Stomach (tissue), 9 donors: ENCODE measurements around the gene NRP1. TPM values are rescaled to one million over a fixed set of nuclear protein-coding genes. Genes with fewer than 3 reads are reported as not detected.
A peak's percentile ranks its signal among the peaks of the same experiment; 100 is the strongest.

Experiments used
- DNase-seq, 2 donors: peaks; one replicate each; pipeline versions ENCODE4 v3.0.0 to v3.0.0-alpha.2; 2013 to 2019
- H3K27ac ChIP-seq, 5 donors: fragments of 200-600 bp in 4 of 5; sonication (generic) in 4 of 5; one replicate each; pipeline ENCODE4 v1.5.1; 2013 to 2019; ENCODE audit warnings: mild to moderate bottlenecking in 1 of 5, moderate library complexity in 1 of 5
- H3K27me3 ChIP-seq, 3 donors: fragments of 200-600 bp; sonication (generic); one replicate each; pipeline ENCODE4 v1.5.1; 2017 to 2019; ENCODE audit warnings: mixed run types in 1 of 3
- H3K36me3 ChIP-seq, 4 donors: fragments of 200-600 bp; sonication (generic); 1 replicate in 3 of 4; 2 replicates in 1 of 4; pipeline ENCODE4 v1.5.1; 2016 to 2019
- H3K4me1 ChIP-seq, 4 donors: fragments of 200-600 bp; sonication (generic); one replicate each; pipeline ENCODE4 v1.5.1; 2016 to 2019
- H3K4me3 ChIP-seq, 4 donors: fragments of 200-600 bp; sonication (generic) in 3 of 4; one replicate each; pipeline ENCODE4 v1.5.1; 2016 to 2019; ENCODE audit warnings: mild to moderate bottlenecking in 1 of 4
- H3K9me3 ChIP-seq, 4 donors: fragments of 200-600 bp; sonication (generic); one replicate each; pipeline ENCODE4 v1.5.1; 2016 to 2019
- EP300 ChIP-seq: sonication (generic); formaldehyde crosslinking; IDR thresholded peaks from one replicate; pipeline ENCODE4 v1.6.1; 2017; ENCODE audit warnings: antibody characterized with exemption
- POLR2A ChIP-seq, 4 donors: fragments of 450-650 bp; IDR thresholded peaks; one replicate each; pipeline ENCODE4 v1.6.1; 2016; ENCODE audit warnings: antibody characterized with exemption in 4 of 4, control low read depth in 2 of 4, mild to moderate bottlenecking in 1 of 4, moderate library complexity in 1 of 4
- POLR2AphosphoS5 ChIP-seq, 3 donors: sonication (generic); formaldehyde crosslinking; IDR thresholded peaks; one replicate each; pipeline ENCODE4 v1.6.1; 2016; ENCODE audit warnings: antibody characterized with exemption in 3 of 3
- whole genome bisulfite sequencing, 5 donors: extraction: QIAGEN DNeasy Blood & Tissue Kit in 3 of 5; methylation state at CpG; one replicate each; pipeline versions ENCODE4 v1.1.5 to v1.1.7; 2013 to 2018; 5-methylcytosine and 5-hydroxymethylcytosine counted together
- intact Hi-C: fragments of 100-400 bp; cut with DNase I; formaldehyde crosslinking; loops from one replicate; pipeline ENCODE4 v1.15.1; 2023; ENCODE audit warnings: low total_unique reads
- polyA plus RNA-seq, 3 donors: library from polyadenylated mRNA; stranded (reverse); fragments of 200-250 nt; gene quantifications; one replicate each; pipeline ENCODE4 v1.2.3, GENCODE V29; 2013
- total RNA-seq, 5 donors: library from RNA; depleted of rRNA; stranded (reverse); fragments of >200 nt; gene quantifications; one replicate each; pipeline versions ENCODE4 v1.1.0 to v1.2.3, GENCODE V29; 2014 to 2016
- TF ChIP-seq, protein P1 (sequence below), 7 experiments: fragments of 450-650 bp in 4 of 7; fragments of 200-600 bp in 3 of 7; sonication (generic) in 3 of 7; IDR thresholded peaks; one replicate each; pipeline ENCODE4 v1.5.1; 2016 to 2019; ENCODE audit warnings: antibody characterized with exemption in 7 of 7, control low read depth in 2 of 7, mild to moderate bottlenecking in 1 of 7
- donor health status: healthy with polysubstance abuse.
- donor health status: Bipolar disorder and iron deficiency.
- donor health status: healthy.

NRP1 gene
- total and polyA plus RNA-seq, 8 donors: 4.6 to 94.7 (median 13.0) TPM

DNA sequence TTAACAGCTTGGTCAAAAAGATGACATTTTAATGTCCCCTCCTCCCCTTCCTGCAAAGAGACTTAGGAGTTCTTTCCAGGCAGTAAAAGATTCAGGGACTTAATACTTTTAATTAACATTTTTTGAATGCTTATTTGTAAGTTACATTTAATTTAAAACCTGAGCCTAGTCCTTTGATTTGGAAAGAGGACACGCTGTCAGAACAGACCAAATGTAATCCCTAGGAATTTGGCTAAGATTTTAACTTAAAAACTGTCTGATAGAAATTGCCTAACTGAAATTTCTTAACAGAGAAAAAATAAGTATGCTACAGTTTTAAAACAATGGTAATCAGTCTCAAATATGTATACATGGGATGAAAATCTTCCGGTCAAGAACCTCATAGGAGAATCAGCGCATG lies 98.5 kb downstream of the NRP1 start:
- Histone ChIP-seq H3K4me3 (no peak overlapping the region), H3K4me1 (peaks cover 4 to 38% (median 20%) of the 10 kb centered on the region in 4 donors), H3K36me3 (no peaks in the 10 kb centered on the region), H3K27me3 (no peaks in the 10 kb centered on the region), H3K27ac (no peak overlapping the region), H3K9me3 (no peaks in the 10 kb centered on the region)
- intact Hi-C loops: no loop called here
- TF ChIP-seq EP300 (no peak), POLR2AphosphoS5 (IDR thresholded peaks at IDR 0.05) (no peak), POLR2A (IDR thresholded peaks at IDR 0.05) (no peak)
- TF ChIP-seq, protein P1, sequence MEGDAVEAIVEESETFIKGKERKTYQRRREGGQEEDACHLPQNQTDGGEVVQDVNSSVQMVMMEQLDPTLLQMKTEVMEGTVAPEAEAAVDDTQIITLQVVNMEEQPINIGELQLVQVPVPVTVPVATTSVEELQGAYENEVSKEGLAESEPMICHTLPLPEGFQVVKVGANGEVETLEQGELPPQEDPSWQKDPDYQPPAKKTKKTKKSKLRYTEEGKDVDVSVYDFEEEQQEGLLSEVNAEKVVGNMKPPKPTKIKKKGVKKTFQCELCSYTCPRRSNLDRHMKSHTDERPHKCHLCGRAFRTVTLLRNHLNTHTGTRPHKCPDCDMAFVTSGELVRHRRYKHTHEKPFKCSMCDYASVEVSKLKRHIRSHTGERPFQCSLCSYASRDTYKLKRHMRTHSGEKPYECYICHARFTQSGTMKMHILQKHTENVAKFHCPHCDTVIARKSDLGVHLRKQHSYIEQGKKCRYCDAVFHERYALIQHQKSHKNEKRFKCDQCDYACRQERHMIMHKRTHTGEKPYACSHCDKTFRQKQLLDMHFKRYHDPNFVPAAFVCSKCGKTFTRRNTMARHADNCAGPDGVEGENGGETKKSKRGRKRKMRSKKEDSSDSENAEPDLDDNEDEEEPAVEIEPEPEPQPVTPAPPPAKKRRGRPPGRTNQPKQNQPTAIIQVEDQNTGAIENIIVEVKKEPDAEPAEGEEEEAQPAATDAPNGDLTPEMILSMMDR (IDR thresholded peaks at IDR 0.05): no peak
- 83 to 93% (median 88%) methylated on average over 3 of the region's 3 CpGs for WGBS, 5 donors
- no peak for DNase-seq

DNA sequence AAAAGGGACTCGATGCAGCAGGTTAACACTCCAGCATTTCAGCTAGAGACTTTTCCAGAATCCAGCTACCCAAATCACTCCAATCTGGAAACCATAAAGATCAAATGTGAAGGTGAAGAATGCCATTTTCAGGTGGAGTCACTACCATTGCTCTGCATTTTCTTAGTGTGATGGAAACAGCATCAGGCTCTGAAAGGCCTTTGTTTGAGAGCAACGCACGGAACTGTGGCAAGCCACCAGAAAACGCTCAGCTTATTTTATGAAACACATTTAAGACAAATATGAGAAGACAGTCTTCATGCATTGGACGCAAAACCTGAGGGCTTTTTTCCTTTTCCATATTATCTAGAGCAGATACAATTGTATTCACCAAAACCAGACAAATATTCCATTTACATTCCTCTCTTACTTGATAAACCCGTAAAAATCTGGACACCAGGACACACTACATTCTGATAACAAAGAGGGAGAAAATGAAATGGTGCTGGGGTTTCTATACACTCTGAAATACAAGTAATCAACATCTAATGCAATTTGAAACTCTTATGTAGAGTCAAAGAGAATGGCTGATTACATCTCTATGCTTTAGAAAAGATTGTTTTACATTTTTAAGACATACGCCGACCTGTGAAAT lies 99.1 kb downstream of the NRP1 start:
- Histone ChIP-seq H3K9me3 (no peaks in the 10 kb centered on the region), H3K4me1 (peaks cover 3 to 33% (median 15%) of the 10 kb centered on the region in 4 donors), H3K27me3 (no peaks in the 10 kb centered on the region), H3K36me3 (no peaks in the 10 kb centered on the region), H3K4me3 (no peak overlapping the region), H3K27ac (no peak overlapping the region)
- intact Hi-C loops: no loop called here
- WGBS, 5 donors: 40 to 66% (median 58%) methylated on average over 8 of the region's 8 CpGs
- peak in 1 of 2 donors; percentile 47 for DNase-seq
- no peak for TF ChIP-seq POLR2A (IDR thresholded peaks at IDR 0.05)
- TF ChIP-seq, protein P1 (IDR thresholded peaks at IDR 0.05): no peak

DNA sequence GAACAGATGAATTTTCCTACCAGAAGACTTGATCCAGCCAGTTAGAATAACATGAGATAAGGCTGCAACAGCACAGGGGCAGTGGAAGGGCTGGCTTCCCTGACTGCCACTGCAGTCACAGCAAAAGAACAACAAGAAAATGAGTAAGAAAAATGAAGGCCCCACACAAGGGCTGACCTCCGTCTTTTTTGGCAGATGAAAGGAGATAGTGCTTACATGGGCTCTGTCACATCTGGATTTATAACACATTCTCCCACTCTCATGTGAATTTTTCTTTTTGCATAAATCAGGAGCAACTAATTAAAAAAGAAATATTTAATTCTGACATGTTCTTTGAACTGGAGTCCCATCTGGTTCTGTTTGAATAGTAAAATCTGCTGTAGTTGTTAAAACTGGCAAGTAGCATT lies 99.6 kb downstream of the NRP1 start:
- DNase-seq: peak in 1 of 2 donors; percentile 53
- H3K9me3 ChIP-seq: no peaks in the 10 kb centered on the region
- no peak overlapping the region for H3K27ac ChIP-seq
- intact Hi-C loops: no loop called here
- H3K27me3 ChIP-seq: no peaks in the 10 kb centered on the region
- peaks cover 3 to 32% (median 15%) of the 10 kb centered on the region in 4 donors for H3K4me1 ChIP-seq
- no peak overlapping the region for H3K4me3 ChIP-seq
- 33 to 60% (median 53%) methylated on average over 1 of the region's 1 CpG for WGBS, 5 donors
- TF ChIP-seq EP300: no peak
- TF ChIP-seq, protein P1 (IDR thresholded peaks at IDR 0.05): no peak
- TF ChIP-seq POLR2A (IDR thresholded peaks at IDR 0.05): no peak
- TF ChIP-seq POLR2AphosphoS5 (IDR thresholded peaks at IDR 0.05): no peak
- H3K36me3 ChIP-seq: no peaks in the 10 kb centered on the region

DNA sequence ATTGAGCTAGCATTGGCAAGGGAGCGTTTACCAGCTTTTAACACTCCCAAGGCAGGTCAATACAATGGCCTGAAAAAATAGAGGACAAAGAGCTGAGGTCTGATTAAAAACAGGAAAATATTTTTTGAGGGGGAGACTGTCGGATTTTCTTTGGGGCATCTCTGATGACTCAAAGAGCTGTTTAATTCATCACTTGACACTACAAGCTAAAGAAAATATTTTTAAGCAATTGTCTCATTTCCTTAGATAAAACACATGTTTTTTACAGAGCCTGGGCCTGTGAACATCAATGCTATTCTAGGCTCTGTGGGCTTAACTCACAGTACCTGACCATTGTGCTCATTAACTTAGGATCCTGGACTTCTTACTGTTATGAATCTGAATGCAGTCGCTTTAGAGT lies 100.8 kb downstream of the NRP1 start:
- no peak for DNase-seq
- Histone ChIP-seq H3K27ac (no peak overlapping the region), H3K4me1 (peaks cover 3 to 30% (median 15%) of the 10 kb centered on the region in 4 donors), H3K36me3 (no peaks in the 10 kb centered on the region), H3K4me3 (no peak overlapping the region), H3K9me3 (no peaks in the 10 kb centered on the region), H3K27me3 (no peaks in the 10 kb centered on the region)
- intact Hi-C loops: no loop called here
- TF ChIP-seq, protein P1 (IDR thresholded peaks at IDR 0.05): no peak
- no peak for TF ChIP-seq POLR2A (IDR thresholded peaks at IDR 0.05)
- TF ChIP-seq POLR2AphosphoS5 (IDR thresholded peaks at IDR 0.05): no peak
- no peak for TF ChIP-seq EP300
- 86 to 95% (median 91%) methylated on average over 3 of the region's 3 CpGs for WGBS, 5 donors
